MG63 (cell line): ENCODE measurements around the gene ZNF527. TPM values are rescaled to one million over a fixed set of nuclear protein-coding genes. Genes with fewer than 3 reads are reported as not detected.
"Not testable (repeated sequence)": the region's sequence is repeated elsewhere in the genome, so short reads cannot be mapped to it uniquely, and the experiment has no call there.

Source experiments
- DNase-seq: peaks from one replicate; pipeline ENCODE4 v3.0.0-alpha.2; 2020
- H3K27me3 ChIP-seq: fragments of 250-450 bp; sonication (Bioruptor Pico); 2 replicates; pipeline ENCODE4 v1.5.1; 2020; ENCODE audit warnings: mild to moderate bottlenecking, moderate library complexity
- H3K36me3 ChIP-seq: fragments of 250-450 bp; sonication (Bioruptor Pico); 2 replicates; pipeline ENCODE4 v1.5.1; 2020; ENCODE audit warnings: mild to moderate bottlenecking, moderate library complexity
- H3K4me3 ChIP-seq: fragments of 250-450 bp; sonication (Bioruptor Pico); 2 replicates; pipeline ENCODE4 v1.5.1; 2020; ENCODE audit warnings: mild to moderate bottlenecking, moderate library complexity
- H3K9me3 ChIP-seq: fragments of 250-450 bp; sonication (Bioruptor Pico); 2 replicates; pipeline ENCODE4 v1.5.1; 2020; ENCODE audit warnings: mild to moderate bottlenecking, moderate library complexity
- total RNA-seq: library from RNA; depleted of rRNA; stranded (reverse); fragments of >200 nt; shearing (Covaris generic); gene quantifications from 2 replicates; pipeline ENCODE4 v1.2.3, GENCODE V29; 2014; ENCODE audit warnings: low replicate concordance; rRNA removed

ZNF527 gene
- total RNA-seq, 1 experiment from 2014 or later: 5.9 TPM

DNA sequence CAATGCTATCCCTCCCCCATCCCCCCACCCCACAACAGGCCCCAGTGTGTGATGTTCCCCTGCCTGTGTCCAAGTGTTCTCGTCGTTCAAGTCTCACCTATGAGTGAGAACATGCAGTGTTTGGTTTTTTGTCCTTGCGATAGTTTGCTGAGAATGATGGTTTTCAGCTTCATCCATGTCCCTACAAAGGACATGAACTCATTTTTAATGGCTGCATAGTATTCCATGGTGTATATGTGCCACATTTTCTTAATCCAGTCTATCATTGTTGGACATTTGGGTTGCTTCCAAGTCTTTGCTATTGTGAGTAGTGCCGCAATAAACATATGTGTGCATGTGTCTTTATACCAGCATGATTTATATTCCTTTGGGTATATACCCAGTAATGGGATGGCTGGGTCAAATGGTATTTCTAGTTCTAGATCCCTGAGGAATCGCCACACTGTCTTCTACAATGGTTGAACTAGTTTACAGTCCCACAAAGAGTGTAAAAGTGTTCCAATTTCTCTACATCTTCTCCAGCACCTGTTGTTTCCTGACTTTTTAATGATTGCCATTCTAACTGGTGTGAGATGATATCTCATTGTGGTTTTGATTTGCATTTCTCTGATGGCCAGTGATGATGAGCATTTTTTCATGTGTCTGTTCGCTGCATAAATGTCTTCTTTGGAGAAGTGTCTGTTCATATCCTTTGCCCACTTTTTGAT is 35.4 kb downstream of the ZNF527 start:
- not testable (repeated sequence) for DNase-seq, H3K4me3 ChIP-seq, H3K36me3 ChIP-seq, H3K27me3 ChIP-seq
- H3K9me3 ChIP-seq: peaks cover 23% of the 10 kb centered on the region

GRCh38 chr19:37412700-37413099 is 41.8 kb downstream of the ZNF527 start:
- H3K9me3 ChIP-seq: peaks cover 58% of the 10 kb centered on the region

GRCh38 chr19:37413313-37414084 is 42.6 kb downstream of the ZNF527 start:
- no peak overlapping the region for H3K4me3 ChIP-seq
- no peaks in the 10 kb centered on the region for H3K36me3 ChIP-seq
- no peaks in the 10 kb centered on the region for H3K27me3 ChIP-seq
- no peak for DNase-seq
- H3K9me3 ChIP-seq: peaks cover 55% of the 10 kb centered on the region

More at GRCh38 chr19:37412700-37413099, 41.8 kb downstream of the ZNF527 start:
- DNase-seq: no peak
- H3K36me3 ChIP-seq: no peaks in the 10 kb centered on the region
- H3K27me3 ChIP-seq: no peaks in the 10 kb centered on the region
- H3K4me3 ChIP-seq: no peak overlapping the region

Other genes starting within 250 kb of the ZNF527 start
- 0.13 and 0.47 TPM in 2 replicates for gene ZNF585A, start 198.4 kb upstream of the ZNF527 start, total RNA-seq
- 0.49 and 5.1 TPM in 2 replicates for gene ZNF585B, start 160.6 kb upstream of the ZNF527 start, total RNA-seq
- gene ZNF383, start 152.9 kb upstream of the ZNF527 start, total RNA-seq: 2.1 and 11.7 TPM in 2 replicates
- gene ZNF569, start 96.3 kb downstream of the ZNF527 start, total RNA-seq: 2.0 and 2.5 TPM in 2 replicates
- gene ZNF570, start 98.3 kb downstream of the ZNF527 start, total RNA-seq: not detected in 2 replicates
- gene ZNF793, start 135.8 kb downstream of the ZNF527 start, total RNA-seq: not detected in 2 replicates
- gene ZNF571, start 223.7 kb downstream of the ZNF527 start, total RNA-seq: 3.0 and 13.6 TPM in 2 replicates
- 0.12 TPM in 1 of 2 replicates, not detected in the other for gene ZNF540, start 223.8 kb downstream of the ZNF527 start, total RNA-seq